Heart left ventricle (tissue), 16 donors: ENCODE data around the gene KCNK13. TPM values are rescaled to one million over a fixed set of nuclear protein-coding genes. Genes with fewer than 3 reads are reported as not detected.

ENCODE experiments used
- ATAC-seq, 4 donors: fragments of 200-7000 bp; cut with Tn5 transposase; one replicate each; pipeline ENCODE4 v1.9.1; 2020 to 2022; ENCODE audit warnings: moderate library complexity in 4 of 4, mild to moderate bottlenecking in 3 of 4, moderate number of reproducible peaks in 1 of 4
- DNase-seq, 5 donors: peaks; one replicate each; pipeline ENCODE4 v3.0.0-alpha.2; 2020
- H3K27ac ChIP-seq, 12 donors: fragments of 200-600 bp; sonication (generic) in 4 of 12; one replicate each; pipeline versions ENCODE4 v1.5.0 to v1.8.0; 2016 to 2022; ENCODE audit warnings: mild to moderate bottlenecking in 2 of 12
- H3K27me3 ChIP-seq, 9 donors: fragments of 200-600 bp; sonication (generic) in 2 of 9; one replicate each; pipeline versions ENCODE4 v1.5.1 to v1.8.0; 2016 to 2022; ENCODE audit warnings: mild to moderate bottlenecking in 3 of 9
- H3K36me3 ChIP-seq, 9 donors: fragments of 200-600 bp; sonication (generic) in 2 of 9; one replicate each; pipeline versions ENCODE4 v1.5.0 to v1.8.0; 2018 to 2022; ENCODE audit warnings: mild to moderate bottlenecking in 2 of 9
- H3K4me1 ChIP-seq, 12 donors: fragments of 200-600 bp; sonication (generic) in 4 of 12; one replicate each; pipeline versions ENCODE4 v1.5.0 to v1.8.0; 2016 to 2022; ENCODE audit warnings: mild to moderate bottlenecking in 3 of 12
- H3K4me3 ChIP-seq, 12 donors: fragments of 200-600 bp; sonication (generic) in 4 of 12; one replicate each; pipeline versions ENCODE4 v1.5.0 to v1.8.0; 2017 to 2022; ENCODE audit warnings: mild to moderate bottlenecking in 9 of 12, moderate library complexity in 4 of 12
- H3K9me3 ChIP-seq, 12 donors: fragments of 200-600 bp; sonication (generic) in 4 of 12; one replicate each; pipeline versions ENCODE4 v1.5.0 to v1.8.0; 2016 to 2022; ENCODE audit warnings: mild to moderate bottlenecking in 1 of 12
- POLR2A ChIP-seq, 2 donors: fragments of 450-650 bp; IDR thresholded peaks; one replicate each; pipeline ENCODE4 v1.6.1; 2017; ENCODE audit warnings: antibody characterized with exemption in 2 of 2, mild to moderate bottlenecking in 2 of 2, moderate library complexity in 2 of 2
- WGBS, 4 donors: extraction: QIAGEN DNeasy Blood & Tissue Kit in 2 of 4; methylation state at CpG; one replicate each; pipeline versions ENCODE4 v1.1.5 to v1.1.7; 2013 to 2018; 5-methylcytosine and 5-hydroxymethylcytosine counted together
- intact Hi-C, 10 donors: fragments of 100-400 bp; cut with DNase I; formaldehyde crosslinking; loops; one replicate each; pipeline versions ENCODE4 v1.11.1 to v1.14.2; 2022
- polyA plus RNA-seq, 2 donors: library from polyadenylated mRNA; stranded (reverse); fragments of 200-250 nt; gene quantifications; one replicate each; pipeline ENCODE4 v1.2.3, GENCODE V29; 2013
- total RNA-seq, 9 donors: library from RNA; depleted of rRNA in 2 of 9; stranded (reverse); fragments of >200 nt in 2 of 9; fragmentation: NEBNext Ultra II Directional in 3 of 9; extraction: Animal tissue kit (Norgen Biotek cat#: 25700) in 3 of 9; gene quantifications; one replicate each; pipeline versions ENCODE4 v1.1.0 to v1.2.4, GENCODE V29; 2016 to 2023
- TF ChIP-seq, protein P1 (sequence below), 12 donors: fragments of 200-600 bp; sonication (generic) in 4 of 12; IDR thresholded peaks; one replicate each; pipeline versions ENCODE4 v1.5.0 to v1.8.0; 2018 to 2022; ENCODE audit warnings: antibody characterized with exemption in 12 of 12, mild to moderate bottlenecking in 5 of 12
- donor health status: ischemic (EF 13 %, LVEDD 7.1; RV severe dilation, severe dysfunction).
- donor health status: healthy with polysubstance abuse.
- donor health status: DM: no; HTN: yes; CAD: no.
- donor health status: DM: no; HTN: no; CAD: no.
- donor health status: ischemic (EF 25% LVEDD 6.9; RV normal size, moderate dysfunction).
- donor health status: ischemic (EF 25% LVEDD 5.7; RV mildly dilated, moderate dysfunction).
- donor health status: healthy.
- donor health status: DM: yes; HTN: yes; CAD: no.
- donor health status: ischemic (EF 35%, LVEDD 5.7; RV mildly dilated, moderate dysfunction).
- donor health status: nonischemic (EF 11% LVEDD 7.7; RV severe dilation, severe dysfunction).
- donor health status: DM: yes; HTN: yes; CAD: no.
- donor health status: PGD.
- donor health status: ischemic (EF 29% LVEDD 5.4; RV normal size, mild dysfunction).
- donor health status: nonischemic (EF 23%, LVEDD 6.1; RV moderate dilation, normal function).

The KCNK13 gene
- total and polyA plus RNA-seq, 11 donors: 0.16 to 10.7 (median 1.3) TPM

DNA sequence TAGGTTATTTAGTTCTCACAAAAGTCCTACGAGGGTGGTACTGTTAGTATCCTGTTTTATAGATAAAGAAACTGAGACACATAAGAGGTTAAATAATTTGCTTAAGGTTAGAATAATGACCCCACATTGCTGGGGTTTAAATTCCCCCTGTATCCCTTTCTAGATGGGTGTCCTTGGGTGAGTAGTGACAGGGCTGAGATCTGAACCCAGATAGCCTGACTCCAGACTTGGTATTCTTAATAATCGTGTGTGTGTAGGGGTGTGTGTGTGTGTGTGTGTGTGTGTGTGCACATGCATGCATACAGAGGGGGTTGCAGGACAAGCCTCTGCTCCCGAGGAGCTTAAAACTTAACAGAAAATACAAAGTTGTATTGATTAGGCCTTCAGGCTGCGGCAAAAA lies 97.9 kb downstream of the KCNK13 start:
- WGBS, 4 donors: 46 to 50% (median 48%) methylated on average over 4 of the region's 4 CpGs
- TF ChIP-seq POLR2A (IDR thresholded peaks at IDR 0.05): no peak
- TF ChIP-seq, protein P1, sequence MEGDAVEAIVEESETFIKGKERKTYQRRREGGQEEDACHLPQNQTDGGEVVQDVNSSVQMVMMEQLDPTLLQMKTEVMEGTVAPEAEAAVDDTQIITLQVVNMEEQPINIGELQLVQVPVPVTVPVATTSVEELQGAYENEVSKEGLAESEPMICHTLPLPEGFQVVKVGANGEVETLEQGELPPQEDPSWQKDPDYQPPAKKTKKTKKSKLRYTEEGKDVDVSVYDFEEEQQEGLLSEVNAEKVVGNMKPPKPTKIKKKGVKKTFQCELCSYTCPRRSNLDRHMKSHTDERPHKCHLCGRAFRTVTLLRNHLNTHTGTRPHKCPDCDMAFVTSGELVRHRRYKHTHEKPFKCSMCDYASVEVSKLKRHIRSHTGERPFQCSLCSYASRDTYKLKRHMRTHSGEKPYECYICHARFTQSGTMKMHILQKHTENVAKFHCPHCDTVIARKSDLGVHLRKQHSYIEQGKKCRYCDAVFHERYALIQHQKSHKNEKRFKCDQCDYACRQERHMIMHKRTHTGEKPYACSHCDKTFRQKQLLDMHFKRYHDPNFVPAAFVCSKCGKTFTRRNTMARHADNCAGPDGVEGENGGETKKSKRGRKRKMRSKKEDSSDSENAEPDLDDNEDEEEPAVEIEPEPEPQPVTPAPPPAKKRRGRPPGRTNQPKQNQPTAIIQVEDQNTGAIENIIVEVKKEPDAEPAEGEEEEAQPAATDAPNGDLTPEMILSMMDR (IDR thresholded peaks at IDR 0.05): no peak
- peak overlapping the region in 1 of 12 donors; percentile 56 for H3K27ac ChIP-seq
- H3K4me3 ChIP-seq: no peak overlapping the region
- H3K4me1 ChIP-seq: peaks cover 0 to 9% (median 0%) of the 10 kb centered on the region in 12 donors
- H3K27me3 ChIP-seq: peaks cover 0 to 3% (median 0%) of the 10 kb centered on the region in 9 donors
- H3K36me3 ChIP-seq: no peaks in the 10 kb centered on the region
- no peak for DNase-seq
- ATAC-seq: no peak
- intact Hi-C loops: no loop called here
- H3K9me3 ChIP-seq: no peaks in the 10 kb centered on the region

DNA sequence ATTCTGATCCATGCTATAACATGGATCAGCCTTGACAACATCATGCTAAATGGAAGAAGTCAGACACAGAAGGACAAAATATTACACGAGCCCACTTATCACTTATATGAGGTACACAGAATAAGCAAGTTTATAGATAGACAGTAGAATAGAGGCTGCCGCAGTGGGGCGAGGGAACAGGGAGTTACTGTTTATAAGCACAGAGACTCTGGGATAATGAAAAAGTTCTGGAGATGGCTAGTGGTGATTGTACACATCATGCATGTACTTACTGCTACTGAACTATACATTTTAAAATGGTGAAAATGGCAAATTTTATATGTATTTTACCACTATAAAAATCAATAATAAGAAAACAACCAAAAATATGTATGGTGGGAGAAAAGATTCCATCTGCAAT lies 99.3 kb downstream of the KCNK13 start:
- Histone ChIP-seq H3K9me3 (no peaks in the 10 kb centered on the region), H3K4me3 (no peak overlapping the region), H3K27ac (no peak overlapping the region), H3K4me1 (peaks cover 0 to 9% (median 0%) of the 10 kb centered on the region in 12 donors), H3K36me3 (no peaks in the 10 kb centered on the region), H3K27me3 (peaks cover 0 to 3% (median 0%) of the 10 kb centered on the region in 9 donors)
- ATAC-seq (no peak), DNase-seq (no peak)
- TF ChIP-seq POLR2A (IDR thresholded peaks at IDR 0.05): no peak
- TF ChIP-seq, protein P1 (IDR thresholded peaks at IDR 0.05): no peak
- intact Hi-C loops: no loop called here
- 82 to 89% (median 86%) methylated on average over 3 of the region's 3 CpGs for WGBS, 4 donors

GRCh38 chr14:90168425-90169105 lies 106.8 kb downstream of the KCNK13 start:
- TF ChIP-seq, protein P1 (IDR thresholded peaks at IDR 0.05): no peak
- TF ChIP-seq POLR2A (IDR thresholded peaks at IDR 0.05): no peak
- 54 to 71% (median 64%) methylated on average over 4 of the region's 4 CpGs for WGBS, 4 donors
- H3K4me1 ChIP-seq: no peaks in the 10 kb centered on the region
- no peak for ATAC-seq
- no peaks in the 10 kb centered on the region for H3K36me3 ChIP-seq
- no peak overlapping the region for H3K4me3 ChIP-seq
- H3K27me3 ChIP-seq: peaks cover 0 to 7% (median 0%) of the 10 kb centered on the region in 9 donors
- H3K9me3 ChIP-seq: no peaks in the 10 kb centered on the region
- intact Hi-C loops: no loop called here
- no peak for DNase-seq
- no peak overlapping the region for H3K27ac ChIP-seq

DNA sequence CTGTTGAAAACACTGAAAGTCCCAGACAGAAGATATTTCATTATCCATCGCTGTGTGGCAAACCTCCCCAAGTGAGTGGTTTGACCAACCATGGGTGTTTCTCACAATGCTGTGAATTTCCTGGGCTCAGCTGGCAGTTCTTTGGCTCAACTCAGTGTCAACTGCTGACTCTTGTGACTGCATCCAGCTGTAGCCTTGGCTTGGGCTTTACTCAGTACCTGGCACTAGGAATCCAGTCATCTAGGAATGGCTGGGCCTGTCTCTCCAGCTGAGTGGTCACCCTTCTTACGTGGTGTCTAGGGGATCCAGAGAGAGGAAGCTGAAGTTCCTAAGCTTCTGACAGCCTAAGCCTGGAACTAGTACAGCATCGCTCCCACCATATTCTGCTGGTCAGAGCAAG lies 113.8 kb downstream of the KCNK13 start:
- no peak for ATAC-seq
- H3K27ac ChIP-seq: no peak overlapping the region
- WGBS, 4 donors: 79 to 90% (median 87%) methylated on average over 3 of the region's 3 CpGs
- no peaks in the 10 kb centered on the region for H3K36me3 ChIP-seq
- H3K27me3 ChIP-seq: no peaks in the 10 kb centered on the region
- H3K9me3 ChIP-seq: peaks cover 0 to 3% (median 0%) of the 10 kb centered on the region in 12 donors
- no peak for DNase-seq
- H3K4me3 ChIP-seq: no peak overlapping the region
- peaks cover 0 to 15% (median 0%) of the 10 kb centered on the region in 12 donors for H3K4me1 ChIP-seq
- TF ChIP-seq POLR2A (IDR thresholded peaks at IDR 0.05): no peak
- TF ChIP-seq, protein P1 (IDR thresholded peaks at IDR 0.05): no peak
- intact Hi-C loops: no loop called here
